Fibroblast of skin of scalp (primary cell): ENCODE measurements around the gene WNT6.

Experiments used
- DNase-seq: peaks from one replicate; pipeline ENCODE4 v3.0.0-alpha.2; 2013

WNT6 gene

GRCh38 chr2:218878926-218879761 lies 19.5 kb downstream of the WNT6 start:
- DNase-seq = peak; percentile 29

DNA sequence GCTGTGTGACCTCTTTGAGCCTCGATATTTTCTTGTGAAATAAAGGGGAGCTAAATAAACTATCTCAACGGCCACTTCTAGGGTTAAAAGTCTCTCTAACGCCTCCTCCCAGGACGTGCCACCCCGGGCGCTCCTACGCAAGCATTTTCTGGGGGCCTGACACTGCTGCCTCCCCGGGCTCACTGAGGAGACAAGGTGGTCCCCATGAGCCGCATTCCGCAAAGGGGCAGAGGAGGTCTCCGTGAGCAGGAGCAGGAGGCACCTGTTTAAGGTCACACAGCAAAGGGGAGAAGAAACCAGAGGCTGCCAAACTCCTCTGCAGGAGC lies 20.1 kb downstream of the WNT6 start:
- no peak for DNase-seq

GRCh38 chr2:218880102-218880858 lies 20.7 kb downstream of the WNT6 start, which contains the start of gene WNT10A:
Gene WNT10A, plus strand, starts transcription at chr2:218880852. Its CDS starts 144 bp downstream, at chr2:218880996.
- DNase-seq = no peak

DNA sequence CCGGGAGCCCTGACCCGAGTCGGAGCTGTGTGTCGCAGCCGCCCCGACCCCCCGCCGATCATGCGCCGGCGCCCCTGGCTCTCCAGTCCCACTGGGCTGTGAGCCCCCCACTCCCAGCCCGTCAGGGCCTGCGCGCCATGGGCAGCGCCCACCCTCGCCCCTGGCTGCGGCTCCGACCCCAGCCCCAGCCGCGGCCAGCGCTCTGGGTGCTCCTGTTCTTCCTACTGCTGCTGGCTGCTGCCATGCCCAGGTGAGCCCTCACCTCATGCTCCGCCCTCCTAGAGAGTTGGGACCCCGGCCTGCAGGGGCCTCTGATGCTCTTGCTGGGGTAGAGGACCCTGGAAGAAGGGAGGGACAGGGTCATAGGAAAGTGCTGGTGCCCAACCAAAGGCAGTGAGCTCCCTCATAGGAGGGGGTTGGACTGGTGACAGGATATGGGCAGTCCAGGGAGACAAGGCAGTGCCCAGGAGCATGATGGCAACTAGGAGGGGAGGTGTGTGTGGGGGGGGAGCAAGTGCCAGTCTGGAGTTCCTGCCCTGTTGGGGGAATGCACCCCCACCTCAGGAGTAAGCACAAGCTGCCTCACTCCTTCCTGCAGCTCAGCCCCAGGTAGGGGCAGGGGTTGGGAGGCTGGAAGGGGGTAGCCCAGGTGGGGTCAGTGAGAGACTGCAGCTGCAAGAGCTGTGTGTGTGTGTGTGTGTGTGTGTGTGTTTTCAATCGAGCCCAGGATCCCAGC lies 21.4 kb downstream of the WNT6 start:
- DNase-seq = no peak

GRCh38 chr2:218881744-218882460 lies 22.3 kb downstream of the WNT6 start:
- no peak for DNase-seq

GRCh38 chr2:218882461-218882816 lies 22.8 kb downstream of the WNT6 start:
- no peak for DNase-seq

DNA sequence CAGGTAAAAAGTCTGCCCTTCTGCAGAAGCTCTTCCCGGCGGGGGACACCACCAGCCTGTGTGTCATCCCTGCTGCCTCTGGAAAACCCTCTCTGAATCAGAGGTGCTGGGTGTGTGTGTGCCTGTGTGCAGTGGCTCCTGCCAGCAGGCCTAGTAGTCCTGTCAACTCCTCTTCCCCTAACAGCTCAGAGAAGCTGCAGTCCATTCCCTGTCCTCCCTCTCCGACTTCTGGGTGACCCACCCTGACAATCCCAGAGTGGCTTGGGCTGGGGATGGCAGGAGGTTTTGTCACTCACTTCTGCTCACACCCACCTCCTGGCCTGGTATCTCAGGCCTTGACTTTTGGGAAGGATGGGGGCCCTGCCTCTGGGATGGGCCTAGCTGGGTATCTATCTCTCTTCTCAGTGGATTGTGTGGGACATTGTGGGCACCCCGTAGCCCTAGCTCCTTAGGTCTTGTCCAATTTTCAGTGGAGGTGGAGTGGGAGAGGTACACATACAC lies 23.3 kb downstream of the WNT6 start:
- no peak for DNase-seq

GRCh38 chr2:218883491-218884490 lies 24.2 kb downstream of the WNT6 start:
- no peak for DNase-seq

GRCh38 chr2:218884519-218884918 lies 24.9 kb downstream of the WNT6 start:
- DNase-seq = no peak

DNA sequence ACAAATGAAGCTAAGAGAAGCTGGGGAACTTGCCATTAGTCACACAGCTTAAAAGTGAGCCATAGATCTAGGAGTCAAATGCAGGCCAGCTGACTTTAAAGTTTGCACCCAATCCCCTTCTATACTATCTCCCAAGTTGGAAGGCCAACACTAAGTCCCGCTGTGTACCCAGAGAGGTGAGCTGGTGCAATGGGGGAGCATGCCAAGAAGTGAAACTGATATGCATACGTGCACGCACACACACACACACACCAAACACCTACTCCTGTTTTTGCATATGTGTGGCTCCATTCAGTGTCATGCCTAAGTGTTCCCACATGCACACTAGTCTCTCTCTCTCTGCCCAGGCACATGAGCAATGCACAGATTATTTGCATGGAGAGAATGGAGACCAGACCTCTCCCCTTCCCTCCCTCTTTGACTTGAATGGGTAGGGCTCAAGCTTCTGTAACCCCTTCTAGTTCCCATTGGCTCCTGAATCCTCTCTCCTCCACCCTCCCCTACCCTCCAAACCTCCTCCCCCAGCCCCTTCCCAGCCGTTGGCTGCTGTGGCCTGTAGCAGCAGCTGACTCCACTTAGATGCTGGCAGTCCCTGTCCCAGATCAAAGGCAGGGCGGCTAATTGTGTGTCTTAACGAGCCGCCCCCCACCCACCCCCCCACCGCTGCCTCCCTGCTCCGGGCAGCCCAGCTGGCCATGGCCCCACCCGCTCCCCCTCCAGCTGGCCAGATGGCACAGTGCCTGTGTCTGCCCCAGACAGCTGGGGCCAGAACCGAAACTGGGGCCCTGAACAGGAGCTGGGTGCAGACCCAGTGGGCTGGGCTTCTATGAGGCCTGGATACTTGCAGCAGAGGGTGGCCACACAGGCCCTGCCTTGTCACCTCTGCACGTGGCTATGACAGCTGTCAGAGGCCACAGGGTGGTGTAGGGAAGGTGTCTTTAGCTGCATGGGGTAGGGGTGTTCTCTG lies 26.7 kb downstream of the WNT6 start:
- no peak for DNase-seq

DNA sequence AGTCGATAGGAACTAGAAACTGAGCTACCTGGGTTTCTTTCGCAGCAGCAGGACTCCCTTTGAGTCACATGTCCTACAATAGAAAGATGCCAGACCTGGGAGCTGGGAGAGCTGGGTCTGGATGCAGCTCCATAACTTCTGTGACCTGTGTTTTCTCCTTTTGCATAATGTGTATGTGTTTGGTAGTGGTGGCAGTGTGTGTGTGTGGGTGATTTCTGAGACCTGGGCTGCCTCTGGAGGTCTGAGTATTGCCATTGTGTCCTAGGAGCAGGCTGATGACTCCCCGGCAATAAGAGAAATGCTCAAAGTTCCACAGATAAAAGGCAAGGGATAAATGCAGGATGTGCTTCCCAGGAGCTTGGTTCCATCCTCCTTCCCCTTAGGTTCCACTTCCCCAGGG lies 27.5 kb downstream of the WNT6 start:
- no peak for DNase-seq

DNA sequence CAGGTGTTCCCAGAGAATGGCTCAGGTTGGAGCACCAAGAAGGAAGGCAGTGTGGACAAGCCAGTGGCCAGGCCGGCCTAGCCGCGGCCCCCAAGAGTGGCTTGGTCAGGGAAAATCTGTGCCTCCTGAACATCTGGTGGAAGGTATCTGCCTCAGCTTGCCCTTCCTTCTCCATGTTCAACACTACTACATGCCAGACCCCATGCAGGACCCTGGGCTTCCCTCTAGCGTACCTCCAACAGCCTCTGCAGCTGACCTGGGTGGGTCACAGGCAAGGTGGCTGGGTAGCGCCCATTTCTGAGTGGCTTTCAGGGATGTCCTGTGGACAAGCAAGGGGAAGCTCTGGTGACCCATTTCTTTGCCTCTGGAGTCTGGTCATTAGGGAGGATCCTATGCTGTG lies 28.7 kb downstream of the WNT6 start:
- no peak for DNase-seq

- DNase-seq = no peak
These were observed 30.3 kb downstream of the WNT6 start for GRCh38 chr2:218889937-218890336.

- DNase-seq = no peak
These were observed 30.8 kb downstream of the WNT6 start for GRCh38 chr2:218890369-218890768.

- no peak for DNase-seq
These were observed 31.9 kb downstream of the WNT6 start for GRCh38 chr2:218891275-218892135.

DNA sequence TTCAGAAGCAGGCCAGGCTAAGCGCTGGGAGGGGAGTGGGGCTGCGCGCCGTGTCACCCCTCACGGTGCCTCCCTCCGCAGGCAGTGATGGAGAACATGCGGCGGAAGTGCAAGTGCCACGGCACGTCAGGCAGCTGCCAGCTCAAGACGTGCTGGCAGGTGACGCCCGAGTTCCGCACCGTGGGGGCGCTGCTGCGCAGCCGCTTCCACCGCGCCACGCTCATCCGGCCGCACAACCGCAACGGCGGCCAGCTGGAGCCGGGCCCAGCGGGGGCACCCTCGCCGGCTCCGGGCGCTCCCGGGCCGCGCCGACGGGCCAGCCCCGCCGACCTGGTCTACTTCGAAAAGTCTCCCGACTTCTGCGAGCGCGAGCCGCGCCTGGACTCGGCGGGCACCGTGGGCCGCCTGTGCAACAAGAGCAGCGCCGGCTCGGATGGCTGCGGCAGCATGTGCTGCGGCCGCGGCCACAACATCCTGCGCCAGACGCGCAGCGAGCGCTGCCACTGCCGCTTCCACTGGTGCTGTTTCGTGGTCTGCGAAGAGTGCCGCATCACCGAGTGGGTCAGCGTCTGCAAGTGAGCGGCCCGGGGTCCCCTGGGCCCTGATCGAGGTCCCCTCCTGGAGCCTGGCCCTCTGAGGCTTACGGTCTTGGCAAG lies 33.2 kb downstream of the WNT6 start:
- peak; percentile 38 for DNase-seq

GRCh38 chr2:218893349-218894150 lies 33.9 kb downstream of the WNT6 start:
- DNase-seq = no peak
